Astrocyte of the cerebellum (primary cell): Measurements from ENCODE around the gene ELL.

Source experiments
- DNase-seq: peaks from one replicate; pipeline ENCODE4 v3.0.0-alpha.2; 2011; ENCODE audit warnings: low read depth
- H3K4me3 ChIP-seq: 2 replicates; pipeline ENCODE4 v1.5.1; 2011; ENCODE audit warnings: mild to moderate bottlenecking, low read depth, low read length, moderate library complexity
- CTCF ChIP-seq: IDR thresholded peaks from 2 replicates; pipeline ENCODE4 v1.5.1; 2012; ENCODE audit warnings: low read length, low read depth, moderate library complexity, mild to moderate bottlenecking; ENCODE audit errors: missing control alignments
- in situ Hi-C: cut with HindIII; loops from 2 replicates; pipeline ENCODE4 v1.10.0; 2017; ENCODE audit warnings: low sequenced_read_pairs

The ELL gene

GRCh38 chr19:18476507-18477041, 45.3 kb downstream of the ELL start:
- no peak for TF ChIP-seq CTCF
- no peak overlapping the region for H3K4me3 ChIP-seq
- DNase-seq: no peak
- in situ Hi-C loops: loop anchor here (25.0 kb wide), 1 partner anchor 386 kb away; no protein-coding TSS in a partner anchor

GRCh38 chr19:18475762-18476331, 46.0 kb downstream of the ELL start:
- no peak overlapping the region for H3K4me3 ChIP-seq
- in situ Hi-C loops: loop anchor here (25.0 kb wide), 1 partner anchor 386 kb away; no protein-coding TSS in a partner anchor
- no peak for TF ChIP-seq CTCF
- no peak for DNase-seq

- no peak overlapping the region for H3K4me3 ChIP-seq
- TF ChIP-seq CTCF: no peak
- DNase-seq: no peak
- in situ Hi-C loops: loop anchor here (25.0 kb wide), 1 partner anchor 387 kb away; no protein-coding TSS in a partner anchor
These were observed 46.8 kb downstream of the ELL start for GRCh38 chr19:18475004-18475453.

- H3K4me3 ChIP-seq: no peak overlapping the region
- TF ChIP-seq CTCF: no peak
- DNase-seq: no peak
- in situ Hi-C loops: no loop called here
These were observed 47.4 kb downstream of the ELL start for GRCh38 chr19:18474366-18474887.

- in situ Hi-C loops: no loop called here
- no peak for TF ChIP-seq CTCF
- DNase-seq: no peak
- no peak overlapping the region for H3K4me3 ChIP-seq
These were observed 48.2 kb downstream of the ELL start for GRCh38 chr19:18473706-18474087.

- no peak for DNase-seq
- no peak overlapping the region for H3K4me3 ChIP-seq
- in situ Hi-C loops: no loop called here
- TF ChIP-seq CTCF: no peak
These were observed 48.7 kb downstream of the ELL start for GRCh38 chr19:18473003-18473705.
